GM21423 (cell line): Measurements from ENCODE around the gene SLC1A7.

Source experiments
- ATAC-seq: cut with Tn5 transposase; IDR thresholded peaks from one replicate; pipeline ENCODE4 v1.9.1; 2021; ENCODE audit warnings: mild to moderate bottlenecking, moderate library complexity; ENCODE audit not compliant: unreplicated experiment

The SLC1A7 gene

DNA sequence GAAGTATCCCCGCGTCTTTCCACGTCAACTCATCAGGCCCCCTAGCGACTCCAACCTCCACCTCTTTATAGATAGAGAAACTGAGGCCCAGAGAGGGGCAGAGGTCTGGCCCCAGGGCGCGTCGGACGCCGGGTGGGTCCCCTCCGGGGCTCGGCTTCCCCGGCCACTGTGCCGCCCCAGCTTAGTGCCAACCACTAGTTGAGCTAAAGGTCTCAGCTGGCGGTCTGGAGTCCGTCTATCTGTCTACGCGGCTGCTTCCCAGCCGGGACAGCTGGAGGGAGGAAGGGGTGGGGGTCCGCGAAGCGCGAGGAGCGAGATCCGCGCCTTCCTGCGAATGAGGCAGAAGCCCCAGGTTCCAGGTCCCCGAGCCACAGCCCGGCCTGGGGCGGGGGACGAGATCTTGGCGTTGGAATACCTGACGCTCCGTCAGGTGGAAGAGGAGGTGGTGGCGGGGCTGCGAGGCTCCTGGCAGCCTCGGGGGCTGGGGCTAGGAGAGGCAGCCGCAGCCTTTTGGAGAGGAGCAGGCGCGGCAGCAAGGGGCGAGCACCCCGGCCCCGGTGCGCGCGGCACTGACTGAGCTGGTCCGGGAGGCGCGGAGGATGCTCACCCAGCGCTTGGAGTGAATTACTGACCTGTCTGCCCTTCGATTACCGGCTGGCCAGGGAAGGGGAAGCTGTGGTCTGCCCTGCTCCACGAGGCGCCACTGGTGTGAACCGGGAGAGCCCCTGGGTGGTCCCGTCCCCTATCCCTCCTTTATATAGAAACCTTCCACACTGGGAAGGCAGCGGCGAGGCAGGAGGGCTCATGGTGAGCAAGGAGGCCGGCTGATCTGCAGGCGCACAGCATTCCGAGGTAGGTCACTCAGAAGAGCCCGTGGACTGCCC lies 79.5 kb downstream of the SLC1A7 start:
- no peak for ATAC-seq

DNA sequence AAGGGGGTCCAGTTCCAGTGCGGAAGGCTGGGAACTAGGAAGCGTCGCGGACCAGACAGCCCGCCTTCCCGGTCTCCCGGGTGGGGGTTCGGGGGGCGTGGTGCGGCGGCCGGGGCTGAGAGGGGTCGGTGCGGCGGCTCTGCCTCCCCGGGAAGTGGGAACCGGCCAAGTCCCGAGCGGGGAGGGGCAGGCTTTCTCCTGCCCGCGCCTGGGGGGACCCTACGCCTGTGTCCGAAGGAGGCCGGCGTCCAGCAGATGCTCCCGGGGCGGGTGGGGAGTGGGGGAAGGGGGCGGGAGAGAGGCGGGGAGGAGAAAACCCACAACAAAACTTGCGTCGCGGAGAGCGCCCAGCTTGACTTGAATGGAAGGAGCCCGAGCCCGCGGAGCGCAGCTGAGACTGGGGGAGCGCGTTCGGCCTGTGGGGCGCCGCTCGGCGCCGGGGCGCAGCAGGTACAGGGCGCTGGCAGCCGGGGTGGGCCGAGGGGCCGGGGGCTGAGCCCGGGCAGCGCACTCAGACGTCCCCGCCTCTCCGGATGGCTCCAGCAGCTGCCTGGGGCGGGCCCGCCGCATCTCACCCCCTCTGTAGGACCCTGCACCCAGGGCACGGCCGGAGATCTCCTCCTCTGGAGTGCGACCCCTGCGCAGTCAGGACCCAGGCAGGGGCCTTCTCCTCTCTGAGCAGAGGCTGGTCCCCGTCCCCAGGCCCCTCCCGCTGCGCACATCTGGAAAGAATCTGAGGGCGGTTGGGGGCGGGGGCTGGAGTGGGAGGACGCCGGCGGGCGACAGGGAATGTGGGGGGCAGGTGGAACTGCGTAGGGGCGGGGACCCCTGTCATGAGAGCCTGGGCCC lies 80.4 kb downstream of the SLC1A7 start, which contains the start of gene PODN:
Gene PODN, plus strand, starts transcription at position 355 of the 849 bp plus-strand sequence. CDS start 7,643 bp downstream, outside the sequence.
- ATAC-seq, result no peak

DNA sequence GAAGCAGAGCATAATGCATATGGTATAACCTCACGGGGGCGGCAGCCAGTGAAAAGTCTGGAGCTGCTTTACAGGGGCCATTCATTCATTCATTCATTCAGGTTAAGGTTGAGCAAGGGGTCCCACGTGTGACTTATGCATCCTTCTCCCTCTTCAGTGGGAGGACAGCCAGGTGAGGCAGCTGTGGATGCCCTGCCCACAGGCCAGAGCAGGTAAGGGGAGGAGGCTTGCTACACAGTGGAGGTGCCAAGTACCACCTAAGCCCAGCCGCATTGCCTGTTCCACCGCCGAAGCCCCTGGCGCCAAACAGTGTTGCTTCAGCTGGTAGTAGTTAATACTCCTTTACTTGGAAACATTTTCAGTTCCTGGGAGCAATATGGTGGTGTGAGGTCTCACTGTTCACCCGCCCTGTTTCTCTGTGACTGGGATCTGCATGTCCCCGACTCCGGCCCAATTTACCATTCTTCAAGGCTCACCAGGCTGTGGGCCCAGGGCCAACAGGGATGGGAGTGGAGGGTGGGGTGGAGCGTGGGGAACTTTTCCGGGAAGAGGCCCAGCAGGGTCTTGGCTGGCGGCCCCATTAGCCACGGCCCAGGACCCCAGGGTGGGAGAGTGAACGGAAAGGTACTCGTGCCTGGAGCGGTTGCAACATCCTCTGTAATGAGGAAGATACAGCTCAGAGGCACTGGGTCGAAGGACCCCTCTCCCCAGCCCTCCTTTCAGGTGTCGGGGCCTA lies 81.1 kb downstream of the SLC1A7 start:
- no peak for ATAC-seq

DNA sequence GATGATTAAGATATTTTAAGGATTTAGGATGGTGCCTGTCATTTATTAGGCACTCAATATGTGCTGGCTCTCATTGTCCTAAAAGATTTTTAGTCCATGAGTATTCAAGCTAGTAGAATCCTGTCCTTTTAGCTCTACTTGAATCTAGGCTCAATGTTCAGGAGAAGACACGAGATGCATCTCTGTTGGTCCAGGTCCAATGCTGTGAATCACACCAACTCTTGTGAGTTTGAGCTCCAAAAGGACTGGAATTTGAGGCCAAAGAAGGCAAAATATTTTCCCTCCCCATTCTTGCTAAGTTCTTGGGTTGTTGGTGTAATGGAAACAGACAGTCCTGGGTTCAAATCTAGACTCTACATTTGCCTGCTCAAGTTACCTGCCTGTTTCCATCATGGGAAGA lies 81.9 kb downstream of the SLC1A7 start:
- ATAC-seq, result no peak

GRCh38 chr1:53057127-53057526 lies 85.3 kb downstream of the SLC1A7 start:
- ATAC-seq, result no peak

- ATAC-seq, result no peak
These were observed 90.8 kb downstream of the SLC1A7 start for GRCh38 chr1:53051676-53052075.

DNA sequence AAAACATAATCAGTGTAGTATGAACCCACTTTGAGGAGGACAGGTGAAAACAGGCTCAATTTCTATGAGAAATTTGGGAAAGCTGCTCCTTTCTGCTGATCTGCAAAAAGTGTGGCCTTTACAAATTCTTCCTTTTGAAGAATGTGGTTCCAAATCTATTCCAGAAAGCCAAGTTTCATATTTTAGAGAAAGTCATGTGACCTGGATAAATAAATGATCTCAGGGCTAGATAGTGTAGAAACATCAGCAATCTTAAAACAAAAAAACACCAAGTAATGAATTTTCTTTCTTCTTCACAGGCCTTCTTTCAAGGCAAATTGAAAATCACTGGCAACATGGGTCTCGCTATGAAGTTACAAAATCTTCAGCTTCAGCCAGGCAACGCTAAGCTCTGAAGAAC lies 92.1 kb downstream of the SLC1A7 start:
- no peak for ATAC-seq

DNA sequence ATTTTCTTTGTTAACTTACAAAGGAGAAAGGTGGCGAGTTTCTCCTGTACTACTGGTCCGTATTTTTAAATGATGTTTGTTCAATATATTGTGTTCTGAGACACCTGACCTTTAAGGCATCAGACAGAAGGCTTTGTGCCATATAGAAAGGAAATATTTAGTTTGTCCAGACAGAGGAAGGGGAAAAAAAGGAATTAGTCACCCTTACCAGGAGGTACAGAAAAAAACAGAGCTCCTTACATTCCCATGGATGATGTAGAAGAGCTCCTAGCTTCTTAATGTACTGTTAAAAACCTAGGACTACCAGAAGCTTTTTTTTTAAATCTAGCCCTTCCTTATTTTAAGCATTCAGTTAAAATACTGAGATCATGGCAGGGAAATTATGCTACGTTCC lies 92.9 kb downstream of the SLC1A7 start:
- ATAC-seq, result no peak

- no peak for ATAC-seq
These were observed 93.4 kb downstream of the SLC1A7 start for GRCh38 chr1:53048960-53049573.

- ATAC-seq, result no peak
These were observed 94.4 kb downstream of the SLC1A7 start for GRCh38 chr1:53047737-53048736.

DNA sequence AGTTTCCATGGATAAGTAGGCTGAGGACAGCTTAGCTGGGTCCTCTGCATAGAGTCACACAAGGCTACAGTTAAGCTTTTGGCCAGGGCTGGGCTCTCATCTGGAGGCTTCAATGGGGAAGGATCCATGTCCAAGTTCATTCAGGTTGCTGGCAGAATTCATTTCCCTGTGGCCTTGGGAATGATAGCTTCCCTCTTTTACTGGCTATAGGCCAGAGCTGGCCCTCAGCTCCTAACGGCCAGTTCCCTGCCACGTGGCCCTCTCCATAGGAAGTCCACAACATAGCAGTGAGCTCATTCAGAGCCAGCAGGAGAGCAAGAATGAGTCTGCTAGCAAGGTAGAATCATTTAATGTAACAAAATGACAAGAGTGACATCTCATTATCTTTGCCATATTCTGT lies 95.5 kb downstream of the SLC1A7 start:
- ATAC-seq, result no peak

DNA sequence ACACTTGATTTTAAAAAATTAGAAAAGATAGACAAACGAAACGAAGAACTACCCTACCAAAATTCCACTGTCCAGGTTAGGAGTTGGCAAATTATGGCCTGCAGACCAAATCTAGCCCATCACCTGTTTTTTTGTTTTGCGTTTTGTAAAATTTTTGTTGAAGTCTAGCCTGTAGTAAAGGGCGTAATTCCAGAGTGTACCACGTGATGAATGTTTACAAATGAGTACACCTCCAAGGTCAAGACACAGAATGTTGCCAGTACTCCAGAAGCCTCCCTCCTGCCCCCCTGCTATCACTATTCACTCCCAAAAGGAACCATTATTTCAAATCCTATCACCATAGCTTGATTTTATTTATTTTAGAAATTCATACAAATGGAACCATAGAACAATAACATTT lies 97.5 kb downstream of the SLC1A7 start:
- ATAC-seq, result no peak

GRCh38 chr1:53043271-53043670 lies 99.2 kb downstream of the SLC1A7 start:
- no peak for ATAC-seq

- ATAC-seq, result no peak
These were observed 103.9 kb downstream of the SLC1A7 start for GRCh38 chr1:53038566-53038965.
